Activated gamma-delta T cell treated with Interleukin-2 at 50 U/mL for 16 hours (primary cell): ENCODE measurements around the gene FUNDC1.
"Not testable (repeated sequence)": the region's sequence is repeated elsewhere in the genome, so short reads cannot be mapped to it uniquely, and the experiment has no call there.

Experiments
- DNase-seq: peaks from one replicate; pipeline ENCODE4 v3.0.0-alpha.2; 2020

FUNDC1 gene

GRCh38 chrX:44542567-44543325 lies at the start of gene FUNDC1:
Gene FUNDC1, minus strand, starts transcription at chrX:44542859. Its CDS starts 27 bp downstream, at chrX:44542832.
- DNase-seq = peak; percentile 92

GRCh38 chrX:44585866-44586265 lies 43.2 kb upstream of the FUNDC1 start:
- no peak for DNase-seq

- DNase-seq = no peak
These were observed 37.8 kb upstream of the FUNDC1 start for GRCh38 chrX:44580466-44580865.

- DNase-seq = no peak
These were observed 29.8 kb upstream of the FUNDC1 start for GRCh38 chrX:44572340-44572938.

GRCh38 chrX:44570522-44570921 lies 27.9 kb upstream of the FUNDC1 start:
- DNase-seq = no peak

- DNase-seq = no peak
These were observed 26.5 kb upstream of the FUNDC1 start for GRCh38 chrX:44569122-44569521.

GRCh38 chrX:44568196-44568595 lies 25.5 kb upstream of the FUNDC1 start:
- no peak for DNase-seq

- DNase-seq = not testable (repeated sequence)
These were observed 19.2 kb upstream of the FUNDC1 start for GRCh38 chrX:44561896-44562295.

- DNase-seq = no peak
These were observed 7.9 kb upstream of the FUNDC1 start for GRCh38 chrX:44550563-44550962.

- DNase-seq = not testable (repeated sequence)
These were observed 2.8 kb upstream of the FUNDC1 start for GRCh38 chrX:44545454-44545853.

- DNase-seq = no peak
These were observed 1.4 kb upstream of the FUNDC1 start for GRCh38 chrX:44544036-44544435.

- no peak for DNase-seq
These were observed 6.5 kb downstream of the FUNDC1 start for GRCh38 chrX:44536198-44536597.

- DNase-seq = no peak
These were observed 13.3 kb downstream of the FUNDC1 start for GRCh38 chrX:44529310-44529709.

- DNase-seq = no peak
These were observed 28.4 kb downstream of the FUNDC1 start for GRCh38 chrX:44514272-44514671.

- DNase-seq = no peak
These were observed 35.4 kb downstream of the FUNDC1 start for GRCh38 chrX:44507292-44507691.

- DNase-seq = no peak
These were observed 36.0 kb downstream of the FUNDC1 start for GRCh38 chrX:44506678-44507077.

GRCh38 chrX:44503560-44503959 lies 39.1 kb downstream of the FUNDC1 start:
- no peak for DNase-seq

- DNase-seq = no peak
These were observed 47.6 kb downstream of the FUNDC1 start for GRCh38 chrX:44495091-44495490.

GRCh38 chrX:44494357-44494756 lies 48.3 kb downstream of the FUNDC1 start:
- DNase-seq = no peak

GRCh38 chrX:44489515-44489914 lies 53.1 kb downstream of the FUNDC1 start:
- DNase-seq = no peak

GRCh38 chrX:44484607-44485146 lies 58.0 kb downstream of the FUNDC1 start:
- DNase-seq = no peak

GRCh38 chrX:44483965-44484606 lies 58.6 kb downstream of the FUNDC1 start:
- DNase-seq = no peak

- no peak for DNase-seq
These were observed 60.1 kb downstream of the FUNDC1 start for GRCh38 chrX:44482575-44482974.

- DNase-seq = no peak
These were observed 62.1 kb downstream of the FUNDC1 start for GRCh38 chrX:44480591-44480990.
